Osteoblast (primary cell): ENCODE results near the gene TBCD. TPM values are rescaled to one million over a fixed set of nuclear protein-coding genes. Genes with fewer than 3 reads are reported as not detected.

ENCODE experiments used
- DNase-seq: peaks from one replicate; pipeline ENCODE4 v3.0.0; 2011; ENCODE audit warnings: low spot score, mixed read lengths; ENCODE audit not compliant: insufficient read length; ENCODE audit errors: missing footprints
- H2AFZ ChIP-seq: 2 replicates; pipeline ENCODE4 v1.6.0; 2011; ENCODE audit warnings: mild to moderate bottlenecking, low read length
- H3K27ac ChIP-seq: 2 replicates; pipeline ENCODE4 v1.5.1; 2011; ENCODE audit warnings: mild to moderate bottlenecking, low read depth, low read length, moderate library complexity
- H3K27me3 ChIP-seq: 2 replicates; pipeline ENCODE4 v1.6.0; 2012; ENCODE audit warnings: mild to moderate bottlenecking, control low read depth, inconsistent platforms, low read length, moderate library complexity; ENCODE audit not compliant: insufficient read depth
- H3K36me3 ChIP-seq: 2 replicates; pipeline ENCODE4 v1.5.1; 2011; ENCODE audit warnings: mild to moderate bottlenecking, low read length, control low read depth, moderate library complexity; ENCODE audit not compliant: insufficient read depth
- H3K4me1 ChIP-seq: 2 replicates; pipeline ENCODE4 v1.5.1; 2011; ENCODE audit warnings: mild to moderate bottlenecking, low read length, control low read depth, moderate library complexity; ENCODE audit not compliant: insufficient read depth
- H3K4me2 ChIP-seq: 2 replicates; pipeline ENCODE4 v1.6.0; 2011; ENCODE audit warnings: mild to moderate bottlenecking, low read length; ENCODE audit not compliant: insufficient read depth
- H3K4me3 ChIP-seq: fragments of 200-600 bp; sonication (generic); 3 replicates; pipeline ENCODE4 v1.5.1; 2012; ENCODE audit warnings: mild to moderate bottlenecking, low read length, inconsistent platforms; ENCODE audit not compliant: insufficient read depth
- H3K79me2 ChIP-seq: 2 replicates; pipeline ENCODE4 v1.6.0; 2012; ENCODE audit warnings: mild to moderate bottlenecking, low read length, control low read depth, inconsistent platforms; ENCODE audit not compliant: insufficient read depth
- H3K9me3 ChIP-seq: 2 replicates; pipeline ENCODE4 v1.5.1; 2011; ENCODE audit warnings: low read depth, low read length, control low read depth
- H4K20me1 ChIP-seq: 2 replicates; pipeline ENCODE4 v1.6.0; 2012; ENCODE audit warnings: mild to moderate bottlenecking, low read length, control low read depth; ENCODE audit not compliant: insufficient read depth
- total RNA-seq: library from RNA; depleted of rRNA; stranded (reverse); fragments of >200 nt; gene quantifications from 2 replicates; pipeline ENCODE4 v1.2.3, GENCODE V29; 2012
- TF ChIP-seq, protein P1 (sequence below): IDR thresholded peaks from 2 replicates; pipeline ENCODE4 v1.5.1; 2011; ENCODE audit warnings: mild to moderate bottlenecking, low read depth, low read length, moderate library complexity; ENCODE audit errors: extremely low read depth

TBCD gene
- total RNA-seq, 1 donor: 29.0 TPM

- no peak overlapping the region for H2AFZ ChIP-seq
- H3K36me3 ChIP-seq: peaks cover 17% of the 10 kb centered on the region
- TF ChIP-seq, protein P1, sequence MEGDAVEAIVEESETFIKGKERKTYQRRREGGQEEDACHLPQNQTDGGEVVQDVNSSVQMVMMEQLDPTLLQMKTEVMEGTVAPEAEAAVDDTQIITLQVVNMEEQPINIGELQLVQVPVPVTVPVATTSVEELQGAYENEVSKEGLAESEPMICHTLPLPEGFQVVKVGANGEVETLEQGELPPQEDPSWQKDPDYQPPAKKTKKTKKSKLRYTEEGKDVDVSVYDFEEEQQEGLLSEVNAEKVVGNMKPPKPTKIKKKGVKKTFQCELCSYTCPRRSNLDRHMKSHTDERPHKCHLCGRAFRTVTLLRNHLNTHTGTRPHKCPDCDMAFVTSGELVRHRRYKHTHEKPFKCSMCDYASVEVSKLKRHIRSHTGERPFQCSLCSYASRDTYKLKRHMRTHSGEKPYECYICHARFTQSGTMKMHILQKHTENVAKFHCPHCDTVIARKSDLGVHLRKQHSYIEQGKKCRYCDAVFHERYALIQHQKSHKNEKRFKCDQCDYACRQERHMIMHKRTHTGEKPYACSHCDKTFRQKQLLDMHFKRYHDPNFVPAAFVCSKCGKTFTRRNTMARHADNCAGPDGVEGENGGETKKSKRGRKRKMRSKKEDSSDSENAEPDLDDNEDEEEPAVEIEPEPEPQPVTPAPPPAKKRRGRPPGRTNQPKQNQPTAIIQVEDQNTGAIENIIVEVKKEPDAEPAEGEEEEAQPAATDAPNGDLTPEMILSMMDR: no peak
- peaks cover 7% of the 10 kb centered on the region for H4K20me1 ChIP-seq
- H3K9me3 ChIP-seq: no peaks in the 10 kb centered on the region
- peak; percentile 66 for DNase-seq
- peaks cover 12% of the 10 kb centered on the region for H3K79me2 ChIP-seq
- H3K4me1 ChIP-seq: peaks cover 5% of the 10 kb centered on the region
- no peak overlapping the region for H3K27ac ChIP-seq
- no peaks in the 10 kb centered on the region for H3K27me3 ChIP-seq
- no peak overlapping the region for H3K4me3 ChIP-seq
- no peak overlapping the region for H3K4me2 ChIP-seq
Measured at GRCh38 chr17:82722341-82723013, 29.4 kb upstream of the TBCD start.

DNA sequence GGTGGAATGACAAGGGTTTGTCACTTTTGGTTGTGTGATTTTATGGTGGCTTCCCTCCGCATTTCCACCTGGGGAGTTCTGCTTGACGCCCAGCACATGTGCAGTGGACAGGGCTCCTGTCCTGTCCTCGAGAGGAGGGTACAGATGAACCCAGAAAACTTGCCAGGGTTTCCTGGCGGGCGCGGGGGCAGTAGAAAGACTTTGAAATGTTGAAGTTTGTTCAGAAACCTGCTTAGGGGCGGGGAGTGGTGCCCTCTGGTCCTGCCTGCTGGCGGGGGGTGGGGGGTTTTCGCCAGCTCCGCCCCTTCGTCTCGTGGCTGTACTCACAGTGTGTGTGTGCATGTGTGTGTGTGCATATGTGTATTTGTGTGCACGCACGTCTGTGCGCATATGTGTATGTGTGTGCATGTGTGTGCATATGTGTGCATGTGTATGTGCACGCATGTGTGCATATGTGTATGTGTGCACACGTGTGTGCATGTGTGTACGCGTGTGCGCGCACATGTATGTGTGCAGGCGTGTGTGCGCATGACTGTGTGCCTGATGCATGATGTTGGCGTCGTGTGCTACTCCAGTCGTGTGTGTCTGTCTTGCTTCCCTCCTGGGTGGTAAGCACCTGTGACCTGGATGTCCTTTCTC is 28.6 kb upstream of the TBCD start:
- Histone ChIP-seq H3K27ac (no peak overlapping the region), H3K4me1 (no peaks in the 10 kb centered on the region), H3K9me3 (no peaks in the 10 kb centered on the region), H3K79me2 (peaks cover 4% of the 10 kb centered on the region), H2AFZ (no peak overlapping the region), H3K36me3 (peaks cover 17% of the 10 kb centered on the region), H3K4me2 (no peak overlapping the region), H4K20me1 (peaks cover 8% of the 10 kb centered on the region), H3K27me3 (no peaks in the 10 kb centered on the region), H3K4me3 (no peak overlapping the region)
- peak; percentile 58 for DNase-seq
- TF ChIP-seq, protein P1: no peak

- Histone ChIP-seq H3K36me3 (peaks cover 12% of the 10 kb centered on the region), H3K79me2 (no peaks in the 10 kb centered on the region), H3K4me2 (no peak overlapping the region), H3K27me3 (no peaks in the 10 kb centered on the region), H3K9me3 (no peaks in the 10 kb centered on the region), H3K27ac (no peak overlapping the region), H4K20me1 (peaks cover 4% of the 10 kb centered on the region), H3K4me1 (no peaks in the 10 kb centered on the region), H2AFZ (no peak overlapping the region), H3K4me3 (no peak overlapping the region)
- DNase-seq: peak; percentile 46
- TF ChIP-seq, protein P1: no peak
Measured at GRCh38 chr17:82726427-82726826, 25.4 kb upstream of the TBCD start.

DNA sequence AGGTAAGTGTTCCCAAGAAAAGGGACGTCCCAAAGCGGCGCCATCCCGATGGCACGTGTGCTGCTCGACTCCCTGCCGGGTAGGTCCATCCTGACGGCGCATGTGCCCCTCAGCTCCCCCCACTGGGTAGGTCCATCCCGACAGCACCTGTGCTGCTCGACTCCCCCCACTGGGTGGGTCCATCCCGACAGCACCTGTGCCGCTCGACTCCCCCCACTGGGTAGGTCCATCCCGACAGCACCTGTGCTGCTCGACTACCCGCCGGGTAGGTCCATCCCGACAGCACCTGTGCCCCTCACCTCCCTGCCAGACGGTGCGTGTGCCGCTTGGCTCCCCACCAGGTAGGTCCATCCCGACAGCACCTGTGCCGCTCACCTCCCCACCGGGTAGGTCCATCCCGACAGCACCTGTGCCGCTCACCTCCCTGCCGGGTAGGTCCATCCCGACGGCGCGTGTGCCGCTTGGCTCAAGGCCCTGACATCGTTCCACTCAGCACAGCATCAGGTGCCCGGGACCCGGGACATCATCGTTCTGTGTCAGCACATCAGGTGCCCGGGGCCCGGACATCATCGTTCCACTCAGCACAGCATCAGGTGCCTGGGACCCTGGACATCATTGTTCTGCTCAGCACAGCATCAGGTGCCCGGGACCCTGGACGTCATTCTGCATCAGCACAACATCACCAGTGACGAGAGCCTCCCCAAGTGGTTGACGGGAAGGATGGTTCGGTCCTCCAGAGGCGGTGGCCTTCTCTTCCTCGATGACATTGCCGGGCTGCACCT is 22.2 kb upstream of the TBCD start:
- no peak overlapping the region for H2AFZ ChIP-seq
- no peaks in the 10 kb centered on the region for H3K4me1 ChIP-seq
- H3K4me3 ChIP-seq: no peak overlapping the region
- H3K4me2 ChIP-seq: no peak overlapping the region
- H3K9me3 ChIP-seq: no peaks in the 10 kb centered on the region
- peaks cover 7% of the 10 kb centered on the region for H3K36me3 ChIP-seq
- no peaks in the 10 kb centered on the region for H3K79me2 ChIP-seq
- peaks cover 4% of the 10 kb centered on the region for H4K20me1 ChIP-seq
- H3K27ac ChIP-seq: no peak overlapping the region
- TF ChIP-seq, protein P1: no peak
- H3K27me3 ChIP-seq: no peaks in the 10 kb centered on the region
- peak; percentile 73 for DNase-seq
